IMR-90 (cell line): ENCODE measurements around the gene ATP1B3.

Source experiments
- BHLHE40 ChIP-seq: fragments of 150-350 bp; IDR thresholded peaks from 2 replicates; pipeline ENCODE4 v1.6.1; 2016; ENCODE audit warnings: mild to moderate bottlenecking, low read depth, low read length
- CEBPB ChIP-seq: IDR thresholded peaks from 2 replicates; pipeline ENCODE4 v1.6.1; 2012; ENCODE audit warnings: low read depth, low read length, improper control_type of control experiment
- CHD1 ChIP-seq: IDR thresholded peaks from 2 replicates; pipeline ENCODE4 v1.6.1; 2012; ENCODE audit warnings: low read depth, low read length, improper control_type of control experiment
- CTCF ChIP-seq: conservative IDR thresholded peaks from 2 replicates; pipeline ENCODE4 v1.5.1; 2012; ENCODE audit warnings: mild to moderate bottlenecking, low read depth, low read length, improper control_type of control experiment
- ELK1 ChIP-seq: fragments of 150-350 bp; IDR thresholded peaks from 2 replicates; pipeline ENCODE4 v1.6.1; 2016; ENCODE audit warnings: low read depth, mild to moderate bottlenecking, low read length, moderate library complexity, borderline replicate concordance
- FOS ChIP-seq: fragments of 150-350 bp; IDR thresholded peaks from 2 replicates; pipeline ENCODE4 v1.6.1; 2016; ENCODE audit warnings: low read depth, low read length
- NFE2L2 ChIP-seq: fragments of 150-350 bp; IDR thresholded peaks from 2 replicates; pipeline ENCODE4 v1.6.1; 2016; ENCODE audit warnings: low read depth, mild to moderate bottlenecking, low read length
- POLR2A ChIP-seq: IDR thresholded peaks from 2 replicates; pipeline ENCODE4 v1.6.1; 2012; ENCODE audit warnings: mild to moderate bottlenecking, low read depth, low read length
- RAD21 ChIP-seq: IDR thresholded peaks from 2 replicates; pipeline ENCODE4 v1.6.1; 2012; ENCODE audit warnings: low read length, improper control_type of control experiment
- RCOR1 ChIP-seq: IDR thresholded peaks from 2 replicates; pipeline ENCODE4 v1.6.1; 2012; ENCODE audit warnings: mild to moderate bottlenecking, low read length, improper control_type of control experiment; ENCODE audit not compliant: insufficient replicate concordance
- RFX5 ChIP-seq: IDR thresholded peaks from 2 replicates; pipeline ENCODE4 v1.8.0; 2012; ENCODE audit warnings: low read depth, mild to moderate bottlenecking, low read length, moderate library complexity
- SMC3 ChIP-seq: fragments of 150-350 bp; IDR thresholded peaks from 2 replicates; pipeline ENCODE4 v1.6.1; 2016; ENCODE audit warnings: low read depth, mild to moderate bottlenecking, antibody characterized with exemption, low read length, moderate library complexity
- USF2 ChIP-seq: fragments of 150-350 bp; IDR thresholded peaks from 2 replicates; pipeline ENCODE4 v1.6.1; 2017; ENCODE audit warnings: mild to moderate bottlenecking, antibody characterized with exemption, low read length, low read depth

- TF ChIP-seq CTCF (no peak), NFE2L2 (no peak), RAD21 (no peak), POLR2A (no peak), USF2 (no peak), FOS (no peak), CHD1 (no peak), BHLHE40 (no peak), RCOR1 (no peak), RFX5 (no peak), ELK1 (no peak), SMC3 (no peak), CEBPB (no peak)
These were observed 65.6 kb downstream of the ATP1B3 start for GRCh38 chr3:141942006-141942405.
